H9 (cell line): ENCODE results near the gene TENM4. TPM values are rescaled to one million over a fixed set of nuclear protein-coding genes. Genes with fewer than 3 reads are reported as not detected.

Experiments used
- DNase-seq: peaks from one replicate; pipeline ENCODE4 v3.0.0-alpha.2; 2017
- H2AFZ ChIP-seq: one replicate; pipeline ENCODE4 v1.6.1; 2013; ENCODE audit warnings: mild to moderate bottlenecking, low read length, control low read depth, moderate library complexity
- H2AK5ac ChIP-seq: 2 replicates; pipeline ENCODE4 v1.6.1; 2013; ENCODE audit warnings: low read length, control low read depth, mixed read lengths; ENCODE audit not compliant: insufficient read length
- H2BK120ac ChIP-seq: one replicate; pipeline ENCODE4 v1.6.1; 2013; ENCODE audit warnings: low read depth, mild to moderate bottlenecking, low read length, control low read depth, inconsistent platforms; ENCODE audit not compliant: poor library complexity, severe bottlenecking
- H2BK12ac ChIP-seq: 2 replicates; pipeline ENCODE4 v1.6.1; 2013; ENCODE audit warnings: low read length, control low read depth, mixed read lengths, low read depth; ENCODE audit not compliant: insufficient read length
- H2BK15ac ChIP-seq: 2 replicates; pipeline ENCODE4 v1.6.1; 2013; ENCODE audit warnings: low read depth, low read length, control low read depth
- H2BK20ac ChIP-seq: one replicate; pipeline ENCODE4 v1.6.1; 2013; ENCODE audit warnings: low read depth, mild to moderate bottlenecking, low read length, control low read depth, inconsistent platforms; ENCODE audit not compliant: poor library complexity, severe bottlenecking
- H2BK5ac ChIP-seq: 2 replicates; pipeline ENCODE4 v1.6.1; 2013; ENCODE audit warnings: low read length, control low read depth, mixed read lengths; ENCODE audit not compliant: insufficient read length
- H3K14ac ChIP-seq: 2 replicates; pipeline ENCODE4 v1.6.1; 2013; ENCODE audit warnings: low read length, control low read depth; ENCODE audit not compliant: insufficient read depth
- H3K18ac ChIP-seq: 2 replicates; pipeline ENCODE4 v1.6.1; 2013; ENCODE audit warnings: low read depth, mild to moderate bottlenecking, mixed read lengths, low read length, control low read depth; ENCODE audit not compliant: insufficient read length
- H3K23ac ChIP-seq: 2 replicates; pipeline ENCODE4 v1.6.1; 2013; ENCODE audit warnings: low read length, control low read depth, mixed read lengths, low read depth; ENCODE audit not compliant: insufficient read length
- H3K23me2 ChIP-seq: 2 replicates; pipeline ENCODE4 v1.6.1; 2013; ENCODE audit warnings: low read depth, mild to moderate bottlenecking, mixed read lengths, low read length, control low read depth; ENCODE audit not compliant: insufficient read length, poor library complexity, severe bottlenecking
- H3K27ac ChIP-seq: 2 replicates; pipeline ENCODE4 v1.5.1; 2013; ENCODE audit warnings: low read length, control low read depth, mixed read lengths, low read depth; ENCODE audit not compliant: insufficient read length
- H3K27me3 ChIP-seq: 2 replicates; pipeline ENCODE4 v1.6.1; 2013; ENCODE audit warnings: low read length, control low read depth, inconsistent platforms; ENCODE audit not compliant: insufficient read depth
- H3K4ac ChIP-seq: 2 replicates; pipeline ENCODE4 v1.6.1; 2013; ENCODE audit warnings: low read depth, mild to moderate bottlenecking, control low read depth, inconsistent platforms, low read length, moderate library complexity
- H3K4me1 ChIP-seq: 2 replicates; pipeline ENCODE4 v1.6.1; 2013; ENCODE audit warnings: low read length, control low read depth, inconsistent platforms; ENCODE audit not compliant: insufficient read depth
- H3K4me2 ChIP-seq: 2 replicates; pipeline ENCODE4 v1.6.1; 2013; ENCODE audit warnings: low read length, control low read depth, mixed read lengths; ENCODE audit not compliant: insufficient read length, insufficient read depth
- H3K56ac ChIP-seq: 2 replicates; pipeline ENCODE4 v1.6.1; 2013; ENCODE audit warnings: low read depth, mild to moderate bottlenecking, mixed read lengths, low read length, control low read depth; ENCODE audit not compliant: insufficient read length
- H3K79me1 ChIP-seq: 2 replicates; pipeline ENCODE4 v1.6.1; 2013; ENCODE audit warnings: low read depth, mild to moderate bottlenecking, moderate library complexity, low read length, control low read depth, inconsistent platforms; ENCODE audit not compliant: insufficient read depth, poor library complexity, severe bottlenecking
- H3K79me2 ChIP-seq: 2 replicates; pipeline ENCODE4 v1.6.1; 2013; ENCODE audit warnings: low read length, control low read depth, inconsistent platforms; ENCODE audit not compliant: insufficient read depth
- H3K9ac ChIP-seq: 2 replicates; pipeline ENCODE4 v1.6.1; 2013; ENCODE audit warnings: low read length, control low read depth, mixed read lengths; ENCODE audit not compliant: insufficient read length; ENCODE audit errors: extremely low read depth
- H3K9me3 ChIP-seq: one replicate; pipeline ENCODE4 v1.6.1; 2013; ENCODE audit warnings: low read depth, low read length, inconsistent platforms; ENCODE audit not compliant: control insufficient read depth
- H3T11ph ChIP-seq: one replicate; pipeline ENCODE4 v1.6.1; 2013; ENCODE audit warnings: mild to moderate bottlenecking, low read length, control low read depth, inconsistent platforms
- H4K20me1 ChIP-seq: one replicate; pipeline ENCODE4 v1.6.1; 2013; ENCODE audit not compliant: control insufficient read depth, insufficient read length, insufficient read depth
- H4K5ac ChIP-seq: 2 replicates; pipeline ENCODE4 v1.6.1; 2013; ENCODE audit warnings: low read depth, mild to moderate bottlenecking, mixed read lengths, low read length, control low read depth; ENCODE audit not compliant: insufficient read length
- H4K8ac ChIP-seq: replicated peaks from 2 replicates; pipeline ENCODE4 v1.6.1; 2013; ENCODE audit warnings: low read length, control low read depth, mixed read lengths, low read depth; ENCODE audit not compliant: insufficient read length
- H4K91ac ChIP-seq: 2 replicates; pipeline ENCODE4 v1.6.1; 2013; ENCODE audit warnings: low read depth, mild to moderate bottlenecking, moderate library complexity, mixed read lengths, low read length, control low read depth; ENCODE audit not compliant: insufficient read length
- H3K27ac Mint-ChIP-seq, 3 experiments: 2 replicates in 2 of 3; 3 replicates in 1 of 3; pipeline ENCODE4 v1.8.0; 2020 to 2021; ENCODE audit warnings: mixed read lengths in 3 of 3, mild to moderate bottlenecking in 1 of 3, moderate library complexity in 1 of 3
- H3K27me3 Mint-ChIP-seq: 2 replicates; pipeline ENCODE4 v1.8.0; 2021; ENCODE audit warnings: low read depth, mild to moderate bottlenecking, moderate library complexity, mixed read lengths
- H3K36me3 Mint-ChIP-seq, 3 experiments: 2 replicates in 2 of 3; 3 replicates in 1 of 3; pipeline ENCODE4 v1.8.0; 2020 to 2021; ENCODE audit warnings: low read depth in 3 of 3, mixed read lengths in 3 of 3; ENCODE audit not compliant: insufficient read depth in 1 of 3
- H3K4me1 Mint-ChIP-seq, 2 experiments: 2 replicates each; pipeline ENCODE4 v1.8.0; 2020; ENCODE audit warnings: mixed read lengths in 2 of 2
- H3K4me3 Mint-ChIP-seq, 2 experiments: 2 replicates in 1 of 2; 3 replicates in 1 of 2; pipeline ENCODE4 v1.8.0; 2020 to 2021; ENCODE audit warnings: mild to moderate bottlenecking in 2 of 2, mixed read lengths in 2 of 2, moderate library complexity in 1 of 2
- H3K9me3 Mint-ChIP-seq, 2 experiments: 2 replicates in 1 of 2; 3 replicates in 1 of 2; pipeline ENCODE4 v1.8.0; 2020; ENCODE audit warnings: mild to moderate bottlenecking in 2 of 2, mixed read lengths in 2 of 2, moderate library complexity in 1 of 2
- WGBS: extraction: QIAGEN DNeasy Blood & Tissue Kit; methylation state at CpG from one replicate; pipeline ENCODE4 v1.1.7; 2013; ENCODE audit warnings: missing lambda C conversion rate, low lambda C conversion rate, mixed read lengths; ENCODE audit not compliant: insufficient read length; ENCODE audit errors: extremely low coverage; 5-methylcytosine and 5-hydroxymethylcytosine counted together
- total RNA-seq: library from RNA; stranded (reverse); gene quantifications from 2 replicates; pipeline ENCODE4 v1.2.1, GENCODE V29; 2021
- TF ChIP-seq, protein P1 (sequence below): fragments of 200-600 bp; sonication (generic); conservative IDR thresholded peaks from 3 replicates; pipeline ENCODE4 v1.8.0; 2021; ENCODE audit warnings: antibody characterized with exemption, mild to moderate bottlenecking

The TENM4 gene
- total RNA-seq, 1 experiment from 2014 or later: 4.6 TPM

DNA sequence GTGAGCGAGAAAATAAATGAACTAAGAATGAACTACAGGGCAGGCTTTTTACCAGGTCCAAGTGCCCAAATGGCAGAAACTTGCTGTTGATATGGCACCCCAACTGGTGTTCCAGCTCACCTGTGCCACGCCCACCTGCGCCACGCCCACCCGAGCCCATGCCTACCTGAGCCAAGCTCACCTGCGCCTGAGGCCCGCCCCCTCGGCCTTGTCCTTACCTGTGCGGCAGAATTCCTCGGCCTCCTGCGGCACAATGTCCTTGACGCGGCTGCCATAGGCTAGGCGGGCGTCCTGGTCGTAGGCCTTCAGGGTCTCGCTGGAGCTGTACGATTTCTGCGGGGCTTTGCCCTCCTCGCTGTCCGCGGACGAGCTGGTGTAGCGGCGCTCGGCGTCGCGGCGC, 371.3 kb downstream of the TENM4 start:
- Histone ChIP-seq H3K79me1 (no peaks in the 10 kb centered on the region), H3K9ac (no peak overlapping the region), H3K4me2 (no peak overlapping the region), H3K27me3 (no peaks in the 10 kb centered on the region), H4K20me1 (no peaks in the 10 kb centered on the region), H3K79me2 (no peaks in the 10 kb centered on the region), H3K14ac (no peak overlapping the region), H3K9me3 (no peaks in the 10 kb centered on the region), H4K91ac (no peak overlapping the region), H3K4me1 (no peaks in the 10 kb centered on the region; the same call in 1 of the 2 replicates), H2BK120ac (no peak overlapping the region), H3K23ac (no peak overlapping the region), H2BK15ac (no peak overlapping the region), H3K56ac (no peak overlapping the region), H3T11ph (no peak overlapping the region), H4K8ac (no peak overlapping the region), H2BK12ac (no peak overlapping the region), H2AK5ac (no peak overlapping the region), H2BK5ac (no peak overlapping the region), H3K18ac (no peak overlapping the region), H3K23me2 (no peaks in the 10 kb centered on the region), H4K5ac (no peak overlapping the region), H2AFZ (no peak overlapping the region), H3K4ac (no peak overlapping the region), H2BK20ac (no peak overlapping the region), H3K27ac (no peak overlapping the region)
- no CpG with 5 or more reads among the region's 30 CpGs for WGBS
- TF ChIP-seq, protein P1, sequence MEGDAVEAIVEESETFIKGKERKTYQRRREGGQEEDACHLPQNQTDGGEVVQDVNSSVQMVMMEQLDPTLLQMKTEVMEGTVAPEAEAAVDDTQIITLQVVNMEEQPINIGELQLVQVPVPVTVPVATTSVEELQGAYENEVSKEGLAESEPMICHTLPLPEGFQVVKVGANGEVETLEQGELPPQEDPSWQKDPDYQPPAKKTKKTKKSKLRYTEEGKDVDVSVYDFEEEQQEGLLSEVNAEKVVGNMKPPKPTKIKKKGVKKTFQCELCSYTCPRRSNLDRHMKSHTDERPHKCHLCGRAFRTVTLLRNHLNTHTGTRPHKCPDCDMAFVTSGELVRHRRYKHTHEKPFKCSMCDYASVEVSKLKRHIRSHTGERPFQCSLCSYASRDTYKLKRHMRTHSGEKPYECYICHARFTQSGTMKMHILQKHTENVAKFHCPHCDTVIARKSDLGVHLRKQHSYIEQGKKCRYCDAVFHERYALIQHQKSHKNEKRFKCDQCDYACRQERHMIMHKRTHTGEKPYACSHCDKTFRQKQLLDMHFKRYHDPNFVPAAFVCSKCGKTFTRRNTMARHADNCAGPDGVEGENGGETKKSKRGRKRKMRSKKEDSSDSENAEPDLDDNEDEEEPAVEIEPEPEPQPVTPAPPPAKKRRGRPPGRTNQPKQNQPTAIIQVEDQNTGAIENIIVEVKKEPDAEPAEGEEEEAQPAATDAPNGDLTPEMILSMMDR: no peak
- no peak for DNase-seq
- Mint-ChIP-seq H3K27ac (no peak overlapping the region), H3K36me3 (no peaks in the 10 kb centered on the region), H3K27me3 (peaks cover 8% of the 10 kb centered on the region), H3K4me1 (peaks cover 19 to 32% of the 10 kb centered on the region in 2 experiments), H3K9me3 (no peaks in the 10 kb centered on the region), H3K4me3 (no peak overlapping the region)
